Measurements from ENCODE around the gene PICK1. TPM values are rescaled to one million over a fixed set of nuclear protein-coding genes. Genes with fewer than 3 reads are reported as not detected.

PICK1 gene
- total RNA-seq, 1 donor, result 14.2 TPM

DNA sequence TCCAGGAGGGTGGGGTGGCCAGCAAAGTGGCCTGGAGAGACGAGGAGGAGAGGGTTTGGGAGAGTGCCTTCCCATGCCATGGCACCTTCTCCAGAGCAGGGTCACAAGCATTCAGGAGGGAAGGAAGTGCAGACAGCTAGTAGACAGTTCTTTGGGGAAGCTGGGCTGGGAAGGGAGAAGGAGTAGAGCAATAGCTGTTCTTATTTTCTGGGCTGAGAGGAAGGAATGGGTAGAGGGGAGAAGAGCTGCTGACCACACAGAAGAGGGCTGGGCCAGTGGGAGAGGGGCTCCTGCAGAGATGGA is 14.8 kb upstream of the PICK1 start:
- no peak for TF ChIP-seq CTCF (IDR thresholded peaks at IDR 0.05; ENCODE audit: insufficient read depth, low read depth, low read length)
- no peak for DNase-seq (ENCODE audit: low read depth)
- no peak overlapping the region for H3K4me3 ChIP-seq (ENCODE audit: low read depth, low read length)

DNA sequence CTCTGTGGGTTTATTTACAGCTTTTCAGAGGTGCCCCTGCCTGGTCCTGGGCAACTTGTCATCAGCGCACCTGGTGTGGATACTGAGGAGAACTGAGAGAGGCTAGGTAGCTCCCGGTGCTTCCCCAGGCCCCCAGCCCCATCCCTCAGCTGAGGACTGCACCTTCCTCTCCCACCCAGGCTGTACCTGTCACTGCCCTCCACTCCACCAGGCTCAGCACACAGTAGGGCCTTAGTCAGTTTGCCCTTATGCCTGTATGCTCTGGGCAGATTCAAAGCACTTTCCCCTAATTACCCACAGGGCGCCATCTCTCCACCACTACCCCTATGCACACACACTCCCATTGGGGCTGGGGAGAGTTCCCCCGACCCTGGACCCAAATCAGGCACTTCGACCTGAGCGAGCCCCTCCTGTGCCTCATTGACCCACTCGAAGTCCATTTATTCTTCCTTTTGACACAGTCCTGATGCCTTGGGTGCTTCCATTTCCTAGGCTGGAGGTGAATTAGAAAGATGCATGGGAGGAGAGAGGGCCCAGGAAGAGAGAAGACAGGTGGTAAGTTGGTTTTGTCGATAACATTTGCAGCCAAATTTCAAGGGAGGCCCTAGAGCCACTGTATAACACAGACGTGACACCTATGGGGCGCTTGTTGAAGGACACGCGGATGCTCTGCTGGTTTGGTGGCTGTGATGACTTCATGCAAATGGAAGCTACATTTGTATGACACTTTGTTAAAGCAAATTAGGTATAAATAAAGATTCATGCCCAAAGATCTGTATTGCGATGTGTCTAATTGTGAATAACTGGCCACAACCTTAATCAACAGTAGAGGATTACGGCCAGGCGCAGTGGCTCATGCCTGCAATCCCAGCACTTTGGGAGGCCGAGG is 13.8 kb upstream of the PICK1 start:
- no peak for TF ChIP-seq CTCF (IDR thresholded peaks at IDR 0.05; ENCODE audit: insufficient read depth, low read depth, low read length)
- no peak for DNase-seq (ENCODE audit: low read depth)
- H3K4me3 ChIP-seq (ENCODE audit: low read depth, low read length), result no peak overlapping the region

DNA sequence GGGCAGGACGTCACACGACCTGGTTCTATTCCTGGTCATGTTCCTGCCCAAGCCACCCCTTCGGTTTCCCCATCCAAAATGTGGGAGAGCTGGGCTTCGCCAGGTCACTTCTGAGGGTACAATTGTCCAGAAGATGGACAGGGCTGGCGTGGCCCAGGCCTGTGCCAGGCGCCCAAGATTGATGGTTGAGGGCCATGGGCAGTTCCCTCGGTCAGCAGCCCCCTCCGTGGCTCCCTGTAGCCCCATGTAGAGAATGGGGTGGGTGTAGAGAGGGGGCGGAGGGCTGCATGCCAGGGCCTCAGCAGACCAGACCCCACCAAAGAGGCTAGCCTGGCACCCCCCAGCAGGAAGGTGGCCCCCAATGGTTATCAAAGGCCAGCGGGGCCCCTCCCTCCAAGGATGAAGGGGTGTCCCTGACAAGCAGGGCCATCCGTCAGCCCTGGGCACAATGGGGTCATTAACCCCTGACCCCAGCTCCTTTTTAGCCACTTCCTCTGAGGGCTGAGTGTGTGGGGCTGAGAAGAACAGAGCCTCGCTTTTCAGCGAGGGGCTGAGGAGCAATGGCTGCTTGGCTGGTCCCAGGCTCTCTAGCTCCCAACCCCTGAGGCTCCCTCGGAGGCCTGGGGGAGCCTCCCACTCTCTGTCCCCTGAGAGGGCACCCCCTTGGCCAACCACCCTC is 11.0 kb upstream of the PICK1 start:
- no peak overlapping the region for H3K4me3 ChIP-seq (ENCODE audit: low read depth, low read length)
- DNase-seq (ENCODE audit: low read depth), result no peak
- TF ChIP-seq CTCF (IDR thresholded peaks at IDR 0.05; ENCODE audit: insufficient read depth, low read depth, low read length), result no peak

DNA sequence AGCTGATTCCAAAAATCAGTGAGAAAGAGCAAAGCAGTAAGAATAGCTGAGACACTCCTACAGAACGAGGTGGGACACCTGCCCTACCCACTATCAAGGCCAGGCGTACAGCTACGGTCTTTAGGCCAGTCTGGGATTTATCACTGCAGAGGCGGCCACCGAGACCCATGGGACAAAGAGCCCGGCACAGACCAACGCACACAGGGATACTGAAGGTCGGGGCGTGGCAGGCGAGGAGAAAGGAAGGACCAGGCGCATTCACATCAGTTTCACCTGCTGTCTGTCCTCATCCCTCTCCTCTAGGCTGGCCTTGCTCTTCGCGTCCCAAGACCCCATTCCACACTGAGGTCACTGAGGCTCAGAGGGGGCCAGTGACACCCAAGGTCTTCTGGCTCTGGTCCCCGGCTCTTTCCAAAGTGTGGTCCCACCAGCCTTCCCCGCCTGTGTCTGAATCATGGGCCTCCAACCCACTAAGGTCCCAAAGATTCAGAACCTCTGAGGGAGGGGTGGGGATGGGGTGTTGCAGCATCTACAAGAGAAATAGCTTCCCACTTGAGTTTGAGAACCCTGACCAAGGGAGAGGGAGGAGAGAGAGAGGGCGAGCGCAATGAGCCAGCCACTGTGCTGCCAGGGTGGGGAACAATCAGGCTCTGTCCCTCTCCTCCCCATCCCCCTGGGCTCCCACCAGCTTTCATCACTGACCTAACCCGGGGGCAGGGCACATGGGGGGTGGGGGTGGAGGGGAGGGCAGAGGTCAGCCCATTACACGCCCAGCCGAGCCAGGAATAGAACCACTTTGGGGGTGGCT is 7.2 kb upstream of the PICK1 start:
- H3K4me3 ChIP-seq (ENCODE audit: low read depth, low read length), result no peak overlapping the region
- DNase-seq (ENCODE audit: low read depth), result no peak
- TF ChIP-seq CTCF (IDR thresholded peaks at IDR 0.05; ENCODE audit: insufficient read depth, low read depth, low read length), result no peak

DNA sequence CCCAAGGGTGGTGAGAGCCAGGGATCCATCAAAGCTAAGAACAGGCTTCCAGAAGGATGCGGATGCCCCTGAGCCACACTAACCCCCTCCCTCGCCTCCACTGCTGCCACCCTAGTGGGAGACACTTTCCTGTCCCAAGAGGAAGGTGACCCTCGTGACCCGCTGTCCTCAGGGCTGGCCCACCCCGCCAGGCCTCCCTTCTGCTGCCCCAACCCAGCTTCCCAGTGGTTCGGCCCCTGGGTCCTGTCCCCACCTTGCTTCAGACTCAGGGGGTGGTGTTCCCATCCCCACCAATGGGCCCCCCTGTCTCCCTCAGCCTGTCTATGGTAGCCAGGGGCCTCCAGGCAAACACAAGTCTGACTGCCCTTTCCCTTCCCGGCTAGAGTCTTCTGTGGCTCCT is 6.5 kb upstream of the PICK1 start:
- H3K4me3 ChIP-seq (ENCODE audit: low read depth, low read length), result no peak overlapping the region
- DNase-seq (ENCODE audit: low read depth), result no peak

DNA sequence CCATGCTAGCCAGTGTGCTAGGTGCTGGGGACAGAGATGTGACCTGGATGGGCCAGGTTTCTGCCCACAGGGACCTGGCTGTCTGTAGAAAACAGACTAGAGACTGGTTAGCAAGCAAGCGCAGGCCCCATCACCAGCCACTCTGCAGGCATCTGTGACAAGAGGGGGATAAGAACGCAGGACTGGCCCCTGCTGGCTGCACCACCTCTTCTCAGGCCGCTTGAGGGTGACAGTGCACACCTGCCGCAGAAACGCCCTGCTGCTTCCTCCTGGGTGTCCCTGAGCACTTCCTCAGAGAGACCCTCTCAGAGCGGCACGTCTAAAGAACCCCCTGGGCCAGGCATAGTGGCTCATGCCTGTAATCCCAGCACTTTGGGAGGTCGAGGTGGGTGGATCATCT is 5.9 kb upstream of the PICK1 start:
- no peak for DNase-seq (ENCODE audit: low read depth)
- H3K4me3 ChIP-seq (ENCODE audit: low read depth, low read length), result no peak overlapping the region
- TF ChIP-seq CTCF (IDR thresholded peaks at IDR 0.05; ENCODE audit: insufficient read depth, low read depth, low read length), result no peak

More for the DNA sequence above, 6.5 kb upstream of the PICK1 start:
- no peak for TF ChIP-seq CTCF (IDR thresholded peaks at IDR 0.05; ENCODE audit: insufficient read depth, low read depth, low read length)

Measured in fibroblast of villous mesenchyme (primary cell).